HG03342 (cell line): ENCODE data around the gene OR4F3.
"Not testable (repeated sequence)": the region's sequence is repeated elsewhere in the genome, so short reads cannot be mapped to it uniquely, and the experiment has no call there.

Source experiments
- ATAC-seq: cut with Tn5 transposase; IDR thresholded peaks from one replicate; pipeline ENCODE4 v1.9.1; 2021; ENCODE audit warnings: mild to moderate bottlenecking, moderate library complexity; ENCODE audit not compliant: unreplicated experiment

OR4F3 gene

GRCh38 chr5:181366968-181367367 lies at the start of gene OR4F3:
TSS of gene OR4F3 (plus strand) at chr5:181367268.
- ATAC-seq, result not testable (repeated sequence)
